Caki2 (cell line): Measurements from ENCODE around the gene SLC2A11. TPM values are rescaled to one million over a fixed set of nuclear protein-coding genes. Genes with fewer than 3 reads are reported as not detected.

Source experiments
- DNase-seq: peaks from one replicate; pipeline ENCODE4 v3.0.0-alpha.2; 2015; ENCODE audit warnings: low read depth
- in situ Hi-C: cut with HindIII; loops from 2 replicates; pipeline ENCODE4 v1.10.0; 2016; ENCODE audit warnings: low sequenced_read_pairs, low pct_unique_long_range_greater_than_20kb, mixed read lengths
- total RNA-seq: library from RNA; depleted of rRNA; stranded (reverse); fragments of >200 nt; shearing (Covaris generic); gene quantifications from 2 replicates; pipeline ENCODE4 v1.2.3, GENCODE V29; 2014; ENCODE audit warnings: low replicate concordance

The SLC2A11 gene
- total RNA-seq, 1 experiment from 2014 or later, result 20.2 TPM

- in situ Hi-C loops, result no loop called here
- no peak for DNase-seq
Observed at GRCh38 chr22:23868580-23868979, 10.9 kb downstream of the SLC2A11 start.

DNA sequence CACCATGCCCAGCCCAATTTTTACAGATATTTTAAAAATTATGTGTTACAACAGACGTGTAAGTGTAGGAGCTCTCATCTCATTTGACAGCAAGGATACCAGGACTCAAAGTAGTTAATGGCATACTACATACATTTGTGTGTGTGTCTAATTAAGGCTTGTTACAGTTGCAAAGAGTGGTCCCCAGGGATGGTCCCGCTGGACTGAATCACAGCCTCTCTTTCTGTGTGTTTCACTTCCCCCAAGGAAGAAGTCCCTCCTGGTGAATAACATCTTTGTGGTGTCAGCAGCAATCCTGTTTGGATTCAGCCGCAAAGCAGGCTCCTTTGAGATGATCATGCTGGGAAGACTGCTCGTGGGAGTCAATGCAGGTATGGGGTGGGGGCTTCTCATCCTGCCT, 17.2 kb downstream of the SLC2A11 start:
- in situ Hi-C loops, result no loop called here
- no peak for DNase-seq

DNA sequence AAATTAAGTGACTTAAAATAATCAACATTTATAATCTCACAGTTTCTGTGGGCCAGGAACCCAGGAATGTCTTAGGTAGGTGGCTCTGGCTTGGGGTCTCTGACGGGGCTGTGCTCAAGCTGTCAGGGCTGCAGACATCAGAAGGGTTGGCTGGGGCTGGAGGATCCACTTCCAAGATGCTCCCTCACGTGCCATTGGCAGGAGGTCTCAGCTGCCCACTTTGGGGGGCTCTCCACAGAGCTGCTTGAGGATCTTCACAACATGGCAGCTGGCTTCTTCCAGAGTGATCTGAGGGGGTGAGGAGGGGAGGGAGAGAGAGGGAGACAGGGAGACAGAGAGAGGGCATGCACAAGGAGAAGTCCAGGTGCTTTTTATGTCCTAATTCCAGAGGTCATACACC, 18.1 kb downstream of the SLC2A11 start:
- in situ Hi-C loops, result no loop called here

GRCh38 chr22:23877566-23877965, 19.9 kb downstream of the SLC2A11 start:
- in situ Hi-C loops, result no loop called here
- no peak for DNase-seq

More for the DNA sequence above, 18.1 kb downstream of the SLC2A11 start:
- no peak for DNase-seq

- in situ Hi-C loops, result no loop called here
- no peak for DNase-seq
Observed at GRCh38 chr22:23878219-23878618, 20.5 kb downstream of the SLC2A11 start.

- DNase-seq, result no peak
- in situ Hi-C loops, result no loop called here
Observed at GRCh38 chr22:23882370-23882769, 24.7 kb downstream of the SLC2A11 start.

DNA sequence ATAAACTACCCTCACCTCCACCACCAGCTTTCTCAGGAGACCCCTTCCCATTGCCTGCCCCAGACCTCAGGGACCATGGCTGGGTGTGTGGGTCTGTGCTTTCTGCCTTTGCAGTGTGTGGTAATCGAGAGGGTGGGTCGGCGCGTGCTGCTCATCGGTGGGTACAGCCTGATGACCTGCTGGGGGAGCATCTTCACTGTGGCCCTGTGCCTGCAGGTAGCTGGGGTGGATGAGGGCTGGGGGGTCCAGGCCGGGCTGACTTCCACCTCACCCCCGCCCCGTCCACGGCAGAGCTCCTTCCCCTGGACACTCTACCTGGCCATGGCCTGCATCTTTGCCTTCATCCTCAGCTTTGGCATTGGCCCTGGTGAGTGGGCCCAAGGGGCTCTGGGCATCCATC, 26.0 kb downstream of the SLC2A11 start:
- in situ Hi-C loops, result no loop called here
- DNase-seq, result no peak

GRCh38 chr22:23884140-23884539, 26.5 kb downstream of the SLC2A11 start:
- DNase-seq, result no peak
- in situ Hi-C loops, result no loop called here

DNA sequence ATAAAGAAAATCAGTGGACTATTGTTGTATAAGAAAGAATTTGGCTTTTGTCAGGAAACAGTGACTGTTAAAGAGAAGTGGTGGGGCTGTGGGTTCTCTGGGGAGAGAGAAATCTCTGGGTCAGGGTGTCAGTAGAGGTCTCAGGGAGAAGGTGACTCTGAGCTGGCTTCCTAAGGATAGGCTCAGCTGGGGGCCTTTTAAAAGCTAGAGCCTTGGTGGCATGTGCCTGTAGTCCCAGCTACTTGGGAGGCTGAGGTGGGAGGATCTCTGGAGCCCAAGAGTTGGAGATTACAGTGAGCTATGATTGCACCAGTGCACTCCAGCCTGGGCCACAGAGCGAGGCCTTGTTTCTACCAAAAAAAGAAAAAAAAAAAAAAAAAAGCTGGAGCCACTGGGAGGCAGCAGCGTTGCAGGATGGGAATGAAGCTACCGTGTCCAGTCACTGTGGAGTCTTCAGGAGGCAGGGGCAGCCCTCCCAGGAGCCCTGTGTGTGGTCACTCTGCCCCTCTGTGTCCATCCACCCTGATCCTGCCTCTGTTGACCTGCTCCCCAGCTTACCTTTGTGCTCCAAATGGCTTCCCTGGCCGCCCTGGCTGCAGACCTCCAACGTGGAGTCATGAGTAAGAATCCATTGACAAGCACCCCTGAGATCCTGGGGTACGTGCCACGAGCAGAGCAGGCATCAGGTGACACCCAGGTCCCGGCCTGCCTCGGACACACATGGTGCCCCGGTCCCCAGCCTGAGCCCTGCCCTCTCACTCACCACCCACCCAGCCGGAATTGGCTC, 31.1 kb downstream of the SLC2A11 start:
- in situ Hi-C loops, result no loop called here
- DNase-seq, result peak; percentile 50

GRCh38 chr22:23889620-23890019, 31.9 kb downstream of the SLC2A11 start:
- in situ Hi-C loops, result no loop called here

DNA sequence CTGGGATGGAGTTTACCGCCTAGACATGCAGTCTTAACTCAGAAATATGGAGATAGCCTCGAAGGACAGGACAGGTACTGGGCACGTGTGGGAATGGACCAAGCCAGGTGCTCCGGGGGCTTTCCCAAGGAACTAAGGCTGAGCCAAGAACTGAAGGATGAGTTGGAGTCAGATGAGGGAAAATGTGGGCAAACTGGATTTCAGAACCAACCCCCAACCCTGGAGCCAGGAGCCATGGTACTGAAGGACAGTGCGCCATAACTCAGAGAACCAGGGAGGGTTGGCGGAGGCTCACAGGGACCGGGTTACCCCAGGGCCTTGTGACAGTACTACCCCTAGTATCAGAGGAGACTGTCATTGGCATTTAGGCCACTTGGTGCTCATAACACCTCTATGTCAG, 34.1 kb downstream of the SLC2A11 start:
- in situ Hi-C loops, result no loop called here
- DNase-seq, result no peak

More at GRCh38 chr22:23889620-23890019, 31.9 kb downstream of the SLC2A11 start:
- DNase-seq, result no peak

GRCh38 chr22:23892130-23892529, 34.5 kb downstream of the SLC2A11 start:
- in situ Hi-C loops, result no loop called here
- DNase-seq, result no peak

GRCh38 chr22:23892706-23893105, 35.0 kb downstream of the SLC2A11 start:
- no peak for DNase-seq
- in situ Hi-C loops, result no loop called here

GRCh38 chr22:23893121-23893944, 35.7 kb downstream of the SLC2A11 start:
- DNase-seq, result no peak
- in situ Hi-C loops, result no loop called here

GRCh38 chr22:23893945-23894709, 36.5 kb downstream of the SLC2A11 start, which contains the start of gene MIF:
TSS of gene MIF (plus strand) at chr22:23894383. CDS start at chr22:23894475, 92 bp downstream.
- DNase-seq, result peak; percentile 96
- in situ Hi-C loops, result no loop called here

DNA sequence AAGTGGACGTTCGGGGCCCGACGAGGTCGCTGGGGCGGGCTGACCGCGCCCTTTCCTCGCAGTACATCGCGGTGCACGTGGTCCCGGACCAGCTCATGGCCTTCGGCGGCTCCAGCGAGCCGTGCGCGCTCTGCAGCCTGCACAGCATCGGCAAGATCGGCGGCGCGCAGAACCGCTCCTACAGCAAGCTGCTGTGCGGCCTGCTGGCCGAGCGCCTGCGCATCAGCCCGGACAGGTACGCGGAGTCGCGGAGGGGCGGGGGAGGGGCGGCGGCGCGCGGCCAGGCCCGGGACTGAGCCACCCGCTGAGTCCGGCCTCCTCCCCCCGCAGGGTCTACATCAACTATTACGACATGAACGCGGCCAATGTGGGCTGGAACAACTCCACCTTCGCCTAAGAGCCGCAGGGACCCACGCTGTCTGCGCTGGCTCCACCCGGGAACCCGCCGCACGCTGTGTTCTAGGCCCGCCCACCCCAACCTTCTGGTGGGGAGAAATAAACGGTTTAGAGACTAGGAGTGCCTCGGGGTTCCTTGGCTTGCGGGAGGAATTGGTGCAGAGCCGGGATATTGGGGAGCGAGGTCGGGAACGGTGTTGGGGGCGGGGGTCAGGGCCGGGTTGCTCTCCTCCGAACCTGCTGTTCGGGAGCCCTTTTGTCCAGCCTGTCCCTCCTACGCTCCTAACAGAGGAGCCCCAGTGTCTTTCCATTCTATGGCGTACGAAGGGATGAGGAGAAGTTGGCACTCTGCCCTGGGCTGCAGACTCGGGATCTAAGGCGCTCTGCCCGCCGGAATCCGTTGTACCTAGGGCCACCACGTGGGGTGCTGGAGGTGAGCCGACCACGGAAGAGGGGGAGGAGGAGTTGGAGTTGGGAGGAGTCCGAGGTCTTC, 37.3 kb downstream of the SLC2A11 start:
- in situ Hi-C loops, result no loop called here

DNA sequence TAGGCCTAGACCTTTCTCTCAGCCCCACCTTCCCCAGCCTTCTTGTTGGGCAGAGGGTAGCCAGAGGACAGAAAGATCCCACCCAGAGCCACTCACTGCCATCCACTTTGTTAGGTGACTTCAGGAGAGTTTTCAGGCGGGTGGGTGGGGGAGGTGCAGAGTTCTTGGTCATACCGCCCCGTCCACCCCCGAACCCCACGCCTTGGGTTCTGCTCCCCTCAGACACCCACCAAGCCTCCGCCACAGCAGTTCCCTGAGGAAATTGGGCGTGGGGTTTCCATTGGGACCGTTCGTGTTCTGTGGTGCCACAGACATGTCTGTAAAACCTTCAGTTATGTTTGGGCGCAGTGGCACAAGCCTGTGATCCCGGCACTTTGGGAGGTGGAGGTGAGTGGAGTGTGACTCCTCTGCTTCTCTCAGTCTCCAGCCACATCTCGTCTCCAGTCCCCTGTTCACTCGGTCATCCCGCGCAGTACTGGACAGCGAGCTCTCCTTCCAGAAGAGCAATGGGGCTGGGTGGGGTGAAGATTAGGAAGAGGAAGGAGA, 38.0 kb downstream of the SLC2A11 start:
- no peak for DNase-seq
- in situ Hi-C loops, result no loop called here

More for the DNA sequence above, 37.3 kb downstream of the SLC2A11 start:
- peak; percentile 87 for DNase-seq
